ENCODE measurements around the gene OR4E2. TPM values are rescaled to one million over a fixed set of nuclear protein-coding genes. Genes with fewer than 3 reads are reported as not detected.
"Not testable (repeated sequence)": the region's sequence is repeated elsewhere in the genome, so short reads cannot be mapped to it uniquely, and the experiment has no call there.

Gene OR4E2, protein sequence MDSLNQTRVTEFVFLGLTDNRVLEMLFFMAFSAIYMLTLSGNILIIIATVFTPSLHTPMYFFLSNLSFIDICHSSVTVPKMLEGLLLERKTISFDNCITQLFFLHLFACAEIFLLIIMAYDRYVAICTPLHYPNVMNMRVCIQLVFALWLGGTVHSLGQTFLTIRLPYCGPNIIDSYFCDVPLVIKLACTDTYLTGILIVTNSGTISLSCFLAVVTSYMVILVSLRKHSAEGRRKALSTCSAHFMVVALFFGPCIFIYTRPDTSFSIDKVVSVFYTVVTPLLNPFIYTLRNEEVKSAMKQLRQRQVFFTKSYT
- total RNA-seq (2014; rRNA removed; shearing (Covaris generic)): not detected in 2 replicates

DNA sequence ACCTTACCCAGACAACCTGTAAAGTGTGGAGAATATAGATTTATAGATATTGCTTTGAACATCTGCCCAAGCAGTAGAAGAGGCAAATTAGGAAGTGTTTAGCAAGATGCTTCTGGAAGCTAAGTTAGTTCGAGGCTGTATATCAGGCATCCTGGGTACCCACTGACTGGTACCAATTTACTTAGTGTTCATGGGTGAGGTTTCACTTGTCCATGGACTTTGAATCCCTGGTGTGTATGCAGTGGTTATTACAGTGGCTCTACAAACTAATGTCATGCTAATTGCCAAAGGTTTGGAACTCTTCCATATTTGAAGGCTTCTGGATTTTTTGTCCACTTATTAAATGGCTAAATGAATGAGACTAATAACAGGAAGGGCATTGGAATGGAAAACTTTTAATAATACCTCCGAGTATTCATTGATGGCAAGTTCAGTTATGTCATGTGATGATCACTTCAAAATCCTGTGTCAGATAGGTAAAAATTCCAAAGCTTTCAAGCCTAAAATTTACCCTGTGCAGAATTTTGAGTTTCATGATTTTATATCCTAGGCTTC is at the start of gene OR4E2:
Gene OR4E2, plus strand, starts transcription at position 505 of the 555 bp plus-strand sequence. CDS start 11,248 bp downstream, outside the sequence.
- DNase-seq (ENCODE audit: low spot score): no peak

DNA sequence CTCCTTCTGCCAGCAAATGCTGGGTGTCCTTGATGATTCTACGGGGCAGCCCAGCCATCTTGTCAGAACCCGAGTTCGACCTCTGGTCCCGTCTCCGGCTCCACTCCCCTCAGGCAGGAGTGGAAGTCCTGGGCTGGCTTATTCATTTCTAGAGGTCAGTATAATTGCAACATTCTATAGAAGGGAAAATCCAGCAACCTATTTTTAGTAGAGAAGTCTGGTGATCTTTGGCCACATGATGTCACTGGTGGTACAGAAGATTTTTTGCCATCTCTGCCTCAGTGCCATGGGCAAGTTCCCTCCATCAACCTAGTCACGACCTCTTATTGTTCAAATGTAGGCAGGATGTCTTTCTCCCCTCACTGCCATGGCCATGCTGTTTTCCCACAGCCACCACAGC is 41.3 kb upstream of the OR4E2 start:
- no peak for DNase-seq (ENCODE audit: low spot score)

DNA sequence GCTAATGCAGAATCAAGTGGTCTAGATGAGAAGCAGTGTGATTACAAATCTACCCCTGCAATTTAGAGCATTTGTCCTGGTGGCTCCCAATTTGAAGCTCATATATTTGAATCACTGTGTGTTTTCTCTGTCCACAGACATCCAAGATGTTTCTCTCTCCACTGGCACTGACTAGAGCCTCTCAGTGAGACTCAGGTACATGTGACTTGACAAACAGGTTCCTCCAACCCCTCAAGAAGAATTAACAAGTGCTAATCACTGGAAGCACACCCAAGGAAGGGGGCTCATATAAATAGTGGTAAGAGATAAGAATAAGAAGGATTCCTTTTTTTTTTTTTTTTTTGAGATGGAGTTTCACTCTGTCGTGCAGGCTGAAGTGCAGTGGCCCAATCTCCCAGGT is 39.4 kb upstream of the OR4E2 start:
- no peak for DNase-seq (ENCODE audit: low spot score)

DNA sequence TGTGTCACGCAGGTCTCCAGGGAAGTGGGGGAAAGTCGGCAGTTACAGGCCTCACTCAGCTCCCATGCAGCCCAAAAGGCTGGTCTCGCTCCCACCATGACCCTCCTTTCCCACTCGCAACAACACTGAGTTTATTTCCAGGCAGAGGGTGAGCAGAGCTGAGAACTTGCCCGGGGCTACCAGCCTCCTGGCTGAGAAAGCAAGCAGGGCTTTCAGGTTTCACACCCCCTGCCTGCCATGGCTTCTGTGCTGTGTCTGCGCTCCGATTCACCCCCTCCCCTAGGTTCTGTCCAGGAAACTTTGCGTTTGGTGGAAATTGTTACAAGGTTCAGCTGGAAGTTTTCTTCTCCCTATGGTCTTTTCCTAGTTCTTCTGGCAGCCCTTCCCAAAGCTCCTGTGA is 36.0 kb upstream of the OR4E2 start:
- DNase-seq (ENCODE audit: low spot score): no peak

DNA sequence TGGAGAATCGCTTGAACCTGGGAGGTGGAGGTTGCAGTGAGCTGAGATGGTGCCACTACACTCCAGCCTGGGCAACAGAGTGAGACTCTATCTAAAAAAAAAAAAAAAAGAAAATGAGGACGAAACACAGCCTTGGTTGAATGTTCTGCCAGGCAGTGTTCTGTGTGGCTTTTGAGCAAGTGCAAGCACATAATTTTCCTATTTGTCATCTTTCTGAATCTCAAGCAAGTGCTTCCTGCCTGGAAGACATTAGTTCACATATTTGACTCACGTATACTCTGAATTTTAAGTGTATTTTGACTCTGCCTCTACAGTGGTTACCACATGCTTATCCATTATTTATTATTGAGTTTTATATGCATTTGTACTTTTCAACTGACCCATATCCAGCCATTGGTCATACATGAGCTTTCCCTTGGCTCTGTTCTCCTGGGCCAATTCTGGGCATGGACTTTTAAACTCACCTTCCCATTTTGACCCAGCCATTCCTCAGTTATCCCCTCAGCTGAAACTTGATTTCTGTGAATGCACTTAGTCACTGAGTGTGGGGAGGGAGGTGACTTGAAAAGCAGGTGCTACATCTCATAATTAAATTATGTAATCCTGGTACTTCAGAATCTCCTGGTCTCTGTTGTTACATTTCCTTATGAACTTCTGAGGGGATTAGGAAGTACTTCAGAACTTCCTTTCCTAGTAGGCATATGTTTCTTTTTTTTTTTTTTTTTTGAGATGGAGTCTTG is 27.0 kb upstream of the OR4E2 start:
- no peak for DNase-seq (ENCODE audit: low spot score)

DNA sequence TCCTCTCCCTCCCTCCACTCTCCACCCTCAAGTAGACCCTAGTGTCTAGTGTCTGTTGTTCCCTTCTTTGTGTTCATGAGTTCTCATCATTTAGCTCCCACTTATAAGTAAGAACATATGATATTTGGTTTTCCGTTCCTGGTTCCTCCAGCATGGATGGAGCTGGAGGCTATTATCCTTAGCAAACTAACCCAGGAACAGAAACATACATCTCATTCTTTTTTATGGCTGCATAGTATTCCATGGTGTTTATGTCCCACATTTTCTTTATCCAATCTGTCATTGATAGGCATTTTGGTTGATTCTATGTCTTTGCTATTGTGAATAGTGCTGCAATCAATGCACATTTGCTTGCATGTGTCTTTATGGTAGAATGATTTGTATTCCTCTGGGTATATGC is 23.1 kb upstream of the OR4E2 start:
- DNase-seq (ENCODE audit: low spot score): not testable (repeated sequence)

DNA sequence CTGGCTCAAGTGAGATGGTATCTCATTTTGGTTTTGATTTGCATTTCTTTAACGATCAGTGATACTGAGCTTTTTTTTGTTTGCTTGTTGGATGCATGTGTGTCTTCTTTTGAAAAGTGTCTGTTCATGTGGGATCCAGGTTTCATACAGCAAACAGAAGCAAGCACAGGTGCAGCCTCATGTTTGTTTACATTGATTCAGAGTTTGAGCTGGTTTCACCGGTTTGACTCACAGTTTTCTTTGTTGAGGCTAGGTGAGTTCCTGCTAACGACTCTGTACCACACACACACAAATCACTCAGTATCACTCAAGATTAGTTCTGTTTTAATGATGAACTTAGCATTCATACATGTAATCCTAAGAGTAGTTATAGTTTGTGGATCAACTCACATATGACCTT is 22.6 kb upstream of the OR4E2 start:
- DNase-seq (ENCODE audit: low spot score): no peak

DNA sequence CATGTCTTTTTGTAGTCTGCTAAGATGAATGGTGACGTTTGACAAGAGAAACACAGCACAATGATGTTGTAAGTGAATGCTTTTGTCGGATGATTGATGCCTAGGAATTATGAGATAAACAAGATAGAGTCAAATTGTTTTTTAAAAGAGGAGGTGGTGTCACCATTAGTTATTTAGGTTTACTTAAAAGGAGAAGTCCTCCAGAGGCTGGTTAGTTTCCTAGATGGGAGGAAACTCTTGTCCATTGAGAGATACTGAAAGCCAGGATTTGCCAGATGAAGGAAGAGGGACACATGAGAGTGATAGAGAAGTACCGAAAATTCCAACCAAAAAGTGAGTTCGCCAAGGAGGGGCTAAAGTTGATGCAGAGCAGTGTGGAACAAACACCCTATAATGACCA is 18.8 kb upstream of the OR4E2 start, which contains the start of gene OR10G2:
Gene OR10G2, minus strand, starts transcription at position 101 of the 400 bp plus-strand sequence. Its CDS starts 98 bp downstream, at position 3.
- no peak for DNase-seq (ENCODE audit: low spot score)

DNA sequence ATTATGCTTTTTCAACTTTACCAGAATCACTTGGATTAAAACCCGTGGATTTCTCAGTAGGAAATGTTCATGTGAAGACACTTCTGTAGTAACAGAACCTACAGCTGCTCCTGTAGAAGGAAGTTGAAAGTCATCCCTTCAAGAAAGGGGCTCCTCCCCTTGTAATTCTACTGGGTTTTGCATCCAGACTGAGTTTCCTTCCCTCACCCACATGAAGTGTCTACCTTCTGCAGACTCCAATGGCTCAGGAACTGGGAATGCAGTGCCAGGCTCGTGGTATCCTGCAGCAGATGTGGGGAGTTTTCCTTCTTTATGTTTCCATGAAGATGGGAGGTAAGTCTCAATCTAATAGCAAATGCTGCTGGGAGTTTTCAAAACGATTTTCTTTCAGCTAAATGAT is 11.0 kb upstream of the OR4E2 start:
- no peak for DNase-seq (ENCODE audit: low spot score)

DNA sequence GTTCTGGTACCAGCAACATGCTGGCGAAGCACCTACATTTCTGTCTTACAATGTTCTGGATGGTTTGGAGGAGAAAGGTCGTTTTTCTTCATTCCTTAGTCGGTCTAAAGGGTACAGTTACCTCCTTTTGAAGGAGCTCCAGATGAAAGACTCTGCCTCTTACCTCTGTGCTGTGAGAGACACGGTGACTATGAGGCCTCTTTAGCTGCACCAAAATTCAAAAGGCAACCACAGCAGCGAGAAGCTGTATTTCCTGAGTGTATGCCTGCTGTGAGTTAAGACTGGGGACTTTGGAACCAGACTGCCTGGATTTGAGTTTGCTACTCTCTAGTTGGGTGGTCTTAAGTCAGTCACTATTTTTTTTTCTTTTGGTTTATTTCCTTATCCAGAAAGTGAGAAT is 10.2 kb upstream of the OR4E2 start:
- DNase-seq (ENCODE audit: low spot score): no peak

DNA sequence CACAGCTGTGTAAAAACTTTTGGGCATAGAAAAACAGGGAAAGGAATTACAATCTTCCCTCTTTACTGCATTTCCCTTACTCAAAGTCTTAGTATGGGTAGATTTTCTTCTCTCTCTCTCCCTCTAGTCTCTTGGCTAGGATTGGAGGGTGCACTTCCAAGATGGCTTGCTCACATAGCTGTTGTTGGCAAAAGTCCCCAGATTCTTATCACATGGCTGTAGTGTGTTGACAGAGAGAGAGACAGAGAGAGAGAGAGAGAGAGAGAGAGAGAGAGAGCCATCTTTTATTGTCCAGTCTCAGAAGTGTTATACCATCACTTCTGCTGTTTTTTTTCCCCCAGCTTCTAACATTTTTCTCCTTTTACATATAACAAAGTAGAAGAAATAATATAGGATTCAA is 6.3 kb upstream of the OR4E2 start:
- DNase-seq (ENCODE audit: low spot score): no peak

DNA sequence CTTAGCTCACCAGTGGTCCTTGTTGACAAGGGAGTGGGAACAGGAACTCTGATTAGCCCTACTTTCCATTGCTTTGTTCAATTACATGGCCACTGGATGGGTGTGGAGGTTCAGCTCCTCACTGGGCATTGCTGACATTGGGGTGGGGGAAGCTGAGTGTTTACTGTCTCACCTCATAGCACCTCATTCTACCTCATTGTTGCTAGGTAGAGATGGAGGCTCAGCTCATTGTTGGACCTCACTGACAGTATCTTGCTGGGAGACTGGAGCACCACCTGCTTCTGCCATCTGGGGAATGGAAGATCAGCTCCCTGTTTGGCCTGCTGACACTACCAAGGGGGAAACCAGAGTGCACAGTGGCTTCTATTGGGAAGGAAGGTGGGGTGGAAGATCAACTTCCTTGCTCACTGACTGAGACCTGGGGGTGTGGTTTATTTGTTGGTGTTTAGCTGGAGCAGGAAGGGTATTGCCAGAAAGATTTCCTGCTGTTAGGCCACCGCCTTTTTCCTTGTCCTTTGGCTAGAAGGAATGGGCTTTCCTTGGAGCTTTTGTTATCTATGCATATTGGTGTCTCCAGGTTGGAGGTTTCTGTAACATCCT is 1.3 kb upstream of the OR4E2 start:
- DNase-seq (ENCODE audit: low spot score): no peak

DNA sequence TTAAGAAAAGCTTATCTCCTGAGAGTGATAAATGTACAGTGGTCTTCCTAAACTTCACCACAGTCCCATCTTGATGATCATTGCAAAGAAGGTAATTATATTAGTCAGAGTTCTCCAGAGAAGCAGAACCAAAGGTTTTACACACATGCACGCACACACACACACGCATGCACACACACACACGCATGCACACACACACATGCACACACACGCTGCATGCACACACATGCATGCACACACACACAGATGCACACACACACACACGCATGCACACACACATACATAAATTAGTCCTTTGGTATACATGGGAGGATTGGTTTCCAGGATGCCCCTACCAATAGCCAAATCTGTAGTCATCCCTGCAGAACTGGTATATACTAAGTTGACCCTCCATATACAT is 580 bp downstream of the OR4E2 start:
- DNase-seq (ENCODE audit: low spot score): no peak

DNA sequence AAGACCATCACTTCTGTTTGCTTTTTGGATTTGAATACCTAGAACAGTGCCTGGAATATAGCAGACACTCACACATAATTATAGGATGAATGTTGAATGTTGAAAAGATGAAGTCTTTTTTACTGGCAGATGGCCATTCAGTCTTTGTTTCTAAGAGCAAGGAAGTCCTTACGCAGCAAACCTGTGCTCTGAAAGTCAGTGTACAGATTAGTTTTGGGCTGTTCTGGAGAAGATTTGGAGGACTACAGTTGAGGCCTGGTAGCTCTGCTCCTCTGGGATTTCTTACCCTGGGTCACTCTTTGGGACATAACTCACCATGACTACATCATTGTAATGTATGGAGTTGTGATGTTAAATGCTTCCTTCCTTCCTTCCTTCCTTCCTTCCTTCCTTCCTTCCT is 3.3 kb downstream of the OR4E2 start:
- no peak for DNase-seq (ENCODE audit: low spot score)

DNA sequence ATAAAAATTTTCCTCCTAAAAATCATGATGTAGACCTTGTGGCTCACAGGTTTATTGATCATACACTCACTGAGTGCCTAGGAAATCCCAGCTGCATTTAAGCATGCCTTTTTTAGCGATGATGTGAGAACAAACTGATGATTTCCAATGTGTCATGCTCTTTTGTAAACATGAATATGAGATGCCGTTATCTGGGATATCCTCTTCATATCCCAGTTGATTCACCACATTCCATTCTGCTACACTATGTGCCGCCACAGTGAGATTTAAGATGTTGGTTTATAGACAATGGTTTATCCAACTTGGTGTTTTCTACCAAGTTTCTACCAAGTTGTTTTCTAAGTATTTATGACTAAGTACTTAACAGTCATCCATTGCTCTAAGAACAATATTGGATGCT is 14.7 kb downstream of the OR4E2 start:
- no peak for DNase-seq (ENCODE audit: low spot score)

DNA sequence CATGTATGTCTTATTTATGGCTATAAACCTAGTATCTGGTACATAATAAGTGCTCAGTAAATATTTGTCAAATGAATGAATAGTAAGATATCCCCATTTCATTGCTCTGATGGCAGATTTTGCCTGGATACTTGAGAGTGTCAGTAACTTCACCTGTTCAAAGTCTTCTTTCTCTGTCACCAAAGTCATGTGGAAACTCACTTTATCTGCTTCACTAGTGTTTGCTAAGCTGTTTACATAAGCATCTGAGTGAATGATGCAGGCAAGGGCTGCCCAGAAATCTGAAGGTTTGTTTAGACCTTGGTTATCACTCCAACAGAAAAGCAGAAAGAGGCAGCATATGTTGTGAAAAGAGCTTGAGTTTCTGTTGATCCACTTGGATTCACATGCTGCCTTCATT is 15.6 kb downstream of the OR4E2 start:
- DNase-seq (ENCODE audit: low spot score): no peak

DNA sequence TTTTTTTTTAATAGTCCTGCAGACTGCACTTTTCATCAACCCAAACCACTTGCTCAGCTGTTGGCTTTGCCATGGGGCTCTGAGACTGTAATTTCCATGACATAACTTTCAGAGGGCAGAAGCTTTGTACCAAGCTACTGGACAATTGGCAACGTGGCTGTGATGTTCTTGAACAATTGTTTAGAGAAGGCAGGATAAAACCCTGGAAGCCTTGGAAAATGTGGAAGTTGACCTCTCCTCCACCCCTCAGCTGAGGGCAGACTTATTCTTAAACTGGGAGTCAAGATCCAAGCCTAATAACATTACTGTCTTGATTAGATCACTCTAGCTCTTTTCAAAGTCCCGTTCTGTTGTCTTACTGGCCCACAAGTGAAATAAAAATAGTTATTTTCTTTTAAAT is 17.7 kb downstream of the OR4E2 start:
- no peak for DNase-seq (ENCODE audit: low spot score)

DNA sequence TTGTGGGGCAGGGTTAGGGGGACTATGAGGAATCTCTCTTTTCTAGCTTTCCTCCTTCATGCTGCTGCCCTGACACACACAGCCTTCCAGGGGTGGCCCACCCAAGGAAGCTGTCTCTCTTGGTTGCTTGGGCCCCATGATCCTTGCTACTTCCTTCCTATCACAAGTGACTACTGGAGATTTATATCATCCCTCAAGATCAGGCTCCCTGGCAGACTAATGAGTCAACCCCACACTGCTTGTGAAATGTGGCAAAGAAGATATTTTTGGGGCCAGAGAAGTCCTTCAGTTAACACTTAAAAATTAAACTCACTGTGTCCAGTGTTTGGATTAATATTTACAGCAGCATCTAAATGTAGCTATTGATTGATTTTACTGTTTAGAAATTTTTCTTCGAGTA is 18.5 kb downstream of the OR4E2 start:
- DNase-seq (ENCODE audit: low spot score): no peak

DNA sequence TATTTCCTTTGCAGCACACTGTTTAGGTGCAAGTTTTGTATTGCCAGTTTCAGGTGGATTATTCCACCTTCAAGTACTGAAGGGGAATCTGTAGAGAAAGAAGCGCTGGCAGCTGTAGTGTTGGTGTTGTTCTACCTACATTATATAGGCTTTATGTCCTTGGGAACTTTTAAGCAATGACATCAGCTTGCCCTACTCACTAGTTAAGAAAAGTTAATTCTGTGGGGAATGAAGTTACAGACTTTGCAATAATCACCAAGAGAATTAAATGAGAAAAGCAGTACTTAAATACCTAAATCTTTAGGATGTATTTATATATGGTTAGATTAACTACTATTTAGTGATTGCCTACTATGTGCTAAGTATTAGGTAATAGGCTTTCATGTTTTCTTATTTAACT is 20.1 kb downstream of the OR4E2 start, which contains the start of gene OR4E1:
Gene OR4E1, minus strand, starts transcription at position 101 of the 400 bp plus-strand sequence. CDS start 2,883 bp downstream, outside the sequence.
- DNase-seq (ENCODE audit: low spot score): no peak

DNA sequence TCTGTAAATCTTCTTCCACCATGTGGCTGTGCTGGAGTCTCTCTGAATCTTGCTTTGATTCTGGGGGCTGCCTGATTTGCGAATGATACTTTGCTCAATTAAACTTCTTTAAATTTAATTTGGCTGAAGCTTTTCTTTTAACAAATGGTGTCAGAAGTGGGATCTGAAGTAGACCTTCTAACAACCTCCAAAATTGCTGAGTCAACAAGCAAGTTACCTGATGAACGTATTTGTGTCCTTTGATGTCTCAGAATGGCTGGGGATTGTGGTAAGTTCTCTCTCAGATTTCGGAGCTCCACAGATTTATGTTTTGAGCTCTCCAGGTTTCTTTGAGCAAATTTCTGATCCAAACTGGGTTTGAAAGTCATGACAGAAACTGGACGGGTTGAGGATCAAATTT is 21.9 kb downstream of the OR4E2 start:
- no peak for DNase-seq (ENCODE audit: low spot score)

DNA sequence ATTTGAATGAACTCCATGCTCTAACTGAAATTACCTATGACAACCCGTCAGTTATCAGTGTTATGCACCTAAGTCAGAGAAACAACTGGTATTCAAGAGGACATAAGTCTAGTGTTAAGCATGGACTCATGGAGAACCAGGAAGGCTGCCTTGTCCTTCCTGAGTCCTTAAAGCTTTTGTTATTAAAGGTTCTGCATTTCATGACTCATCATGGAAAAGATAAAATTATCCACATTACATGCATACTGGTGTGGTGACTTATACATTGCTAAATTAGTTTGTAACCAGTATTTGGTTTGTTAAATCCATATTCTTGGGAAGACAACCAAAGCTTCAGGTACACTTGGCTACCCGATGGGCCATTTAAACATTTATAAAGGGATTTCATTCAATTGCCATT is 26.4 kb downstream of the OR4E2 start:
- peak; percentile 1 for DNase-seq (ENCODE audit: low spot score)

DNA sequence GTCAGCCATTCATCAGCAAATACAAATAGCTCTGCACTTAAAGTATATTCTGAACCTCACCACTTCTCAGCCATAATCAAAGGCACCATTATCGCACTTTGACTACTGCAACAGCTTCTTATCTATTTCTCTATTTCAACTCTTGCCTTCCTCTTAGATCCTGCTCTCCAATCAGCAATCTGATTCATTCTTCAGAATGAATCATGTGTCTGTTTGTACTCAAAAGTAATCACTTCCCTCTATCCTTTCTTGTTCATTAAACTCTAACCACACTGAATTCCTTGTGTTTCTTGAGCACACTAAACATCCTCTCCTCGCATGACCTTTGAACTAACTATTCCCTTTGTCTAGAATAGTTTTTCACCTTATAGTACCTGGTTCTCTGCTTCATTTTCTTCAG is 32.8 kb downstream of the OR4E2 start:
- DNase-seq (ENCODE audit: low spot score): no peak

Measured in A172 (cell line).